ENCODE data around the gene CELSR1.

GRCh38 chr22:46480396-46480795 lies 57.0 kb downstream of the CELSR1 start:
- TF ChIP-seq CTCF (conservative IDR thresholded peaks at IDR 0.05; ENCODE audit: low read length) (no peak), EZH2phosphoT487 (IDR thresholded peaks at IDR 0.05; ENCODE audit: borderline replicate concordance, low read depth, low read length) (no peak)

Data from OCI-LY7 (cell line).